ENCODE measurements around the gene C1orf210.
A peak's percentile ranks its signal among the peaks of the same experiment; 100 is the strongest.

C1orf210 gene

GRCh38 chr1:43294761-43295160 is 9.4 kb upstream of the C1orf210 start:
- no peak for TF ChIP-seq CTCF (conservative IDR thresholded peaks at IDR 0.05; ENCODE audit: control insufficient read depth, insufficient read depth, low read depth, low read length)
- DNase-seq (ENCODE audit: low read depth) = no peak
- H3K4me3 ChIP-seq (ENCODE audit: control insufficient read depth, low read depth, low read length) = no peak overlapping the region

GRCh38 chr1:43293896-43294760 is 8.7 kb upstream of the C1orf210 start:
- TF ChIP-seq CTCF (conservative IDR thresholded peaks at IDR 0.05; ENCODE audit: control insufficient read depth, insufficient read depth, low read depth, low read length) = no peak
- no peak overlapping the region for H3K4me3 ChIP-seq (ENCODE audit: control insufficient read depth, low read depth, low read length)

GRCh38 chr1:43293176-43293575 is 7.8 kb upstream of the C1orf210 start:
- H3K4me3 ChIP-seq (ENCODE audit: control insufficient read depth, low read depth, low read length) = no peak overlapping the region
- no peak for DNase-seq (ENCODE audit: low read depth)
- no peak for TF ChIP-seq CTCF (conservative IDR thresholded peaks at IDR 0.05; ENCODE audit: control insufficient read depth, insufficient read depth, low read depth, low read length)

More at GRCh38 chr1:43293896-43294760, 8.7 kb upstream of the C1orf210 start:
- DNase-seq (ENCODE audit: low read depth) = peak; percentile 74

- no peak for DNase-seq (ENCODE audit: low read depth)
- H3K4me3 ChIP-seq (ENCODE audit: control insufficient read depth, low read depth, low read length) = no peak overlapping the region
- TF ChIP-seq CTCF (conservative IDR thresholded peaks at IDR 0.05; ENCODE audit: control insufficient read depth, insufficient read depth, low read depth, low read length) = no peak
These were observed 7.3 kb upstream of the C1orf210 start for GRCh38 chr1:43292679-43293078.

- H3K4me3 ChIP-seq (ENCODE audit: control insufficient read depth, low read depth, low read length) = no peak overlapping the region
- no peak for DNase-seq (ENCODE audit: low read depth)
- TF ChIP-seq CTCF (conservative IDR thresholded peaks at IDR 0.05; ENCODE audit: control insufficient read depth, insufficient read depth, low read depth, low read length) = no peak
These were observed 6.8 kb upstream of the C1orf210 start for GRCh38 chr1:43292216-43292615.

- DNase-seq (ENCODE audit: low read depth) = no peak
- no peak for TF ChIP-seq CTCF (conservative IDR thresholded peaks at IDR 0.05; ENCODE audit: control insufficient read depth, insufficient read depth, low read depth, low read length)
- H3K4me3 ChIP-seq (ENCODE audit: control insufficient read depth, low read depth, low read length) = no peak overlapping the region
These were observed 3.7 kb upstream of the C1orf210 start for GRCh38 chr1:43288785-43289706.
